IMR-90 (cell line): ENCODE results near the gene GALNT9.

Experiments
- BHLHE40 ChIP-seq: fragments of 150-350 bp; IDR thresholded peaks from 2 replicates; pipeline ENCODE4 v1.6.1; 2016; ENCODE audit warnings: mild to moderate bottlenecking, low read depth, low read length
- CEBPB ChIP-seq: IDR thresholded peaks from 2 replicates; pipeline ENCODE4 v1.6.1; 2012; ENCODE audit warnings: low read depth, low read length, improper control_type of control experiment
- CHD1 ChIP-seq: IDR thresholded peaks from 2 replicates; pipeline ENCODE4 v1.6.1; 2012; ENCODE audit warnings: low read depth, low read length, improper control_type of control experiment
- CTCF ChIP-seq: conservative IDR thresholded peaks from 2 replicates; pipeline ENCODE4 v1.5.1; 2012; ENCODE audit warnings: mild to moderate bottlenecking, low read depth, low read length, improper control_type of control experiment
- MAZ ChIP-seq: IDR thresholded peaks from 2 replicates; pipeline ENCODE4 v1.6.1; 2012; ENCODE audit warnings: low read depth, mild to moderate bottlenecking, low read length, improper control_type of control experiment, moderate library complexity, borderline replicate concordance
- NFE2L2 ChIP-seq: fragments of 150-350 bp; IDR thresholded peaks from 2 replicates; pipeline ENCODE4 v1.6.1; 2016; ENCODE audit warnings: low read depth, mild to moderate bottlenecking, low read length
- RAD21 ChIP-seq: IDR thresholded peaks from 2 replicates; pipeline ENCODE4 v1.6.1; 2012; ENCODE audit warnings: low read length, improper control_type of control experiment
- RCOR1 ChIP-seq: IDR thresholded peaks from 2 replicates; pipeline ENCODE4 v1.6.1; 2012; ENCODE audit warnings: mild to moderate bottlenecking, low read length, improper control_type of control experiment; ENCODE audit not compliant: insufficient replicate concordance
- SMC3 ChIP-seq: fragments of 150-350 bp; IDR thresholded peaks from 2 replicates; pipeline ENCODE4 v1.6.1; 2016; ENCODE audit warnings: low read depth, mild to moderate bottlenecking, antibody characterized with exemption, low read length, moderate library complexity
- USF2 ChIP-seq: fragments of 150-350 bp; IDR thresholded peaks from 2 replicates; pipeline ENCODE4 v1.6.1; 2017; ENCODE audit warnings: mild to moderate bottlenecking, antibody characterized with exemption, low read length, low read depth

GRCh38 chr12:132199526-132200319 lies 129.7 kb downstream of the GALNT9 start:
- TF ChIP-seq CTCF (no peak), SMC3 (no peak), RCOR1 (no peak), NFE2L2 (no peak), RAD21 (no peak), MAZ (no peak), CEBPB (no peak), USF2 (no peak), CHD1 (no peak), BHLHE40 (no peak)
